IMR-90 (cell line): ENCODE measurements around the gene PWWP3B.

ENCODE experiments used
- POLR2A ChIP-seq: IDR thresholded peaks from 2 replicates; pipeline ENCODE4 v1.6.1; 2012; ENCODE audit warnings: mild to moderate bottlenecking, low read depth, low read length
- RCOR1 ChIP-seq: IDR thresholded peaks from 2 replicates; pipeline ENCODE4 v1.6.1; 2012; ENCODE audit warnings: mild to moderate bottlenecking, low read length, improper control_type of control experiment; ENCODE audit not compliant: insufficient replicate concordance
- TF ChIP-seq, protein P1 (sequence below): conservative IDR thresholded peaks from 2 replicates; pipeline ENCODE4 v1.5.1; 2012; ENCODE audit warnings: mild to moderate bottlenecking, low read depth, low read length, improper control_type of control experiment

DNA sequence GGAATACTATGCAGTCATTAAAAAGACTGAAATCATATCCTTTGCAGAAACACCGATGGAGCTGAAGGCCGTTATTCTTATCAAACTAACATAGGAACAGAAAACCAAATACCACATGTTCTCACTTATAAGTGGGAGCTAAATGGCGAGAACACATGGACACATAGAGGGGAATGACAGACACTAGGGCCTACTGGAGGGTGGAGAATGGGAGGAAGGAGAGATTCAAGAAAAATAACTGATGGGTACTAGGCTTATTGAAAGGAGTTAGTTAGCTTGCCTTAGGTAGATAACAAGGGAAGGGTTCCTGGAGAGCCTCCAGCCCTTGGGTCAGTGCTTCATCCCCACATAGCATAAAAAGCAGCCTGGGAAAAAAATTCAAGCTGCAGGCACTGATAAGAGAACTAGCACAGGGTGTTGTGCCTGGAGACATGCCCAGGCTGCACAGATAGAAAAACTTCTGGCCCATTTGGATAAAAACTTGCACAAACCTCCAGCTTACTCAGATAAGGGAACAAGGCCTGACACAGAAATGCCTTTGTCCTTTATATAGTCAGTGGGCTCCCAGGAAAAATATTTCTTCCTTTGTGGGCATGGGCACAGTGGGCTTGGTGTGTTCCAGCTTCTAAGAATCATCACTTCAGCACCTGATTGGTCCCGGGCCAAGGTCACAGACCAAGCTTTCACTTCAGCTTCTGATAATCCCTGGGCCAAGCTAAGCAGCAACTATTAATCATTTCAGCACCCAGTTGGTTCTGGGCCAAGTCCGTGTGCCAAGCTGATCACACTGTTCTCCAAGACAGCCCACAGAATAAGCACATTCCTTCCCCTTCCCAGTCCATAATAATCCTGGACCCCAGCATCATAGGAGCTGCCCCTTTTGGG, 23.1 kb upstream of the PWWP3B start:
- TF ChIP-seq, protein P1, sequence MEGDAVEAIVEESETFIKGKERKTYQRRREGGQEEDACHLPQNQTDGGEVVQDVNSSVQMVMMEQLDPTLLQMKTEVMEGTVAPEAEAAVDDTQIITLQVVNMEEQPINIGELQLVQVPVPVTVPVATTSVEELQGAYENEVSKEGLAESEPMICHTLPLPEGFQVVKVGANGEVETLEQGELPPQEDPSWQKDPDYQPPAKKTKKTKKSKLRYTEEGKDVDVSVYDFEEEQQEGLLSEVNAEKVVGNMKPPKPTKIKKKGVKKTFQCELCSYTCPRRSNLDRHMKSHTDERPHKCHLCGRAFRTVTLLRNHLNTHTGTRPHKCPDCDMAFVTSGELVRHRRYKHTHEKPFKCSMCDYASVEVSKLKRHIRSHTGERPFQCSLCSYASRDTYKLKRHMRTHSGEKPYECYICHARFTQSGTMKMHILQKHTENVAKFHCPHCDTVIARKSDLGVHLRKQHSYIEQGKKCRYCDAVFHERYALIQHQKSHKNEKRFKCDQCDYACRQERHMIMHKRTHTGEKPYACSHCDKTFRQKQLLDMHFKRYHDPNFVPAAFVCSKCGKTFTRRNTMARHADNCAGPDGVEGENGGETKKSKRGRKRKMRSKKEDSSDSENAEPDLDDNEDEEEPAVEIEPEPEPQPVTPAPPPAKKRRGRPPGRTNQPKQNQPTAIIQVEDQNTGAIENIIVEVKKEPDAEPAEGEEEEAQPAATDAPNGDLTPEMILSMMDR = no peak
- TF ChIP-seq POLR2A (no peak), RCOR1 (no peak)
